Activated CD8-positive, alpha-beta memory T cell treated with anti-CD3 and anti-CD28 coated beads for 4 hours (primary cell): ENCODE data around the gene SLC49A3.

Source experiments
- DNase-seq, 2 donors: peaks; one replicate each; pipeline ENCODE4 v3.0.0-alpha.2; 2020; ENCODE audit warnings: low read depth in 2 of 2

Gene SLC49A3

GRCh38 chr4:633406-633805 is 55.5 kb downstream of the SLC49A3 start:
- no peak for DNase-seq

- no peak for DNase-seq
These were observed 56.0 kb downstream of the SLC49A3 start for GRCh38 chr4:632926-633325.

GRCh38 chr4:632196-632790 is 56.7 kb downstream of the SLC49A3 start:
- no peak for DNase-seq
